GM18505 (cell line): ENCODE measurements around the gene IL36B.

Source experiments
- ATAC-seq: cut with Tn5 transposase; IDR thresholded peaks from one replicate; pipeline ENCODE4 v1.9.1; 2021; ENCODE audit not compliant: unreplicated experiment
- POLR2A ChIP-seq: IDR thresholded peaks from 4 replicates; pipeline ENCODE4 v1.6.1; 2011; ENCODE audit warnings: borderline replicate concordance; ENCODE audit not compliant: insufficient read depth, insufficient read length; ENCODE audit errors: extremely low read depth

Gene IL36B

GRCh38 chr2:113056521-113056920, 3.9 kb upstream of the IL36B start:
- no peak for TF ChIP-seq POLR2A

DNA sequence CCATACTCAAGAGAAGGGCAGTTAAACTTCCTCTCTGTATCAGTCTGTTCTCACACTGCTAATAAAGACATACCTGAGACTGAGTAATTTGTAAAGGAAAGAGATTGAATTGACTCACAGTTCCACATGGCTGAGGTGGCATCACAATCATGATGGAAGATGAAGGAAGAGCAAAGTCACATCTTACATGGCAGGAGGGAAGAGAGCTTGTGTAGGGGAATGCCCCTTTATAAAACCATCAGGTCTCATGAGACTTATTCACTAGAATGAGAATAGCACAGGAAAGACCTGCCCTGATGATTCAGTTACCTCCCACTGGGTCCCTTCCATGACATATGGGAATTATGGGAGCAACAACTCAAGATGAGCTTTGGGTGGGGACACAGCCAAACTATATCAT, 1.4 kb upstream of the IL36B start:
- ATAC-seq: no peak
- TF ChIP-seq POLR2A: no peak

More at GRCh38 chr2:113056521-113056920, 3.9 kb upstream of the IL36B start:
- ATAC-seq: no peak

- no peak for ATAC-seq
- no peak for TF ChIP-seq POLR2A
Observed at GRCh38 chr2:113053666-113054065, 999 bp upstream of the IL36B start.

DNA sequence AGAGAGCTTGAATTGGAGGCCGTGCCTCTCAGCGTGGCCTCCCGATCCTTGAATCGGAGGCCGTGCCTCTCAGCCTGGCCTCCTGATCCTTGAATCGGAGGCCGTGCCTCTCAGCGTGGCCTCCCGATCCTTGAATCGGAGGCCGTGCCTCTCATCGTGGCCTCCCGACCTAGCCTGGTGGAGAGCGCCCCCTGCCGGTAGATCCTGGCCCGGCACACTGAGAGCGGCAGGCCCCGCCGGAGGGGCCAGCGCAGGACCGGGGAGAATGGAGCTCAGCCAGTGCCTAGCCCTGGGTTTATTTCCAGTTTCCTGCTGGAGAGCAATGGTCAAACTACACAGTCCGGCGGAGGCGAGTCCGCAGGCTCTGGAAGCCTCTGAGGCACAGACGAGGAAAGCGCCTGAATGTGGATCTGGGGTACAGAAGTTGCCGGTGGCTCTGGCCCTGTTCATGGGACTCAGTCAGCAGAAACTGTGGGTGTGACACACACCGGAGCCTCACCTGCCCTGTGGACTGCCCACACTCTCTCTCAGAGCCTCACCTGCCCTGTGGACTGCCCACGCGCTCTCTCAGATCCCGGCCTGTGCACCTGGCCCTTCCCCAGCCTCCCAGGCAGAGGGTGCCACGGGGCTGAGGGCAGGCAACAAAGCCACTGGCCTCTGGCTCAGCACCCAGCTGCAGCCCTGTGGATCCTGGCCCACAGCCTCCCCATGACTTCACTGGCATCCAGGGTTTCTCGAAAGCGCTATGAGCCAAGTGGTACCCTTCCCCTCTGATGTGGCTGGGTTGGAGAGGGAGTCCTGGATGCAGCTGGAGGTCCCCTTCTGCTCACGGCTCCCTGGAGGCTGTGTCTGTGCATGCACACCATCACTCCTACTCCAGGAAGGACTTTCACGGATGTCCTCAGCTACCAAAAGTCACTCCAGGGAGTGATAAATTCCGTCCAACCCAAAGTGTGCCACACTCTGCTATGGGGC, 1.5 kb downstream of the IL36B start:
- no peak for ATAC-seq
- TF ChIP-seq POLR2A: no peak

DNA sequence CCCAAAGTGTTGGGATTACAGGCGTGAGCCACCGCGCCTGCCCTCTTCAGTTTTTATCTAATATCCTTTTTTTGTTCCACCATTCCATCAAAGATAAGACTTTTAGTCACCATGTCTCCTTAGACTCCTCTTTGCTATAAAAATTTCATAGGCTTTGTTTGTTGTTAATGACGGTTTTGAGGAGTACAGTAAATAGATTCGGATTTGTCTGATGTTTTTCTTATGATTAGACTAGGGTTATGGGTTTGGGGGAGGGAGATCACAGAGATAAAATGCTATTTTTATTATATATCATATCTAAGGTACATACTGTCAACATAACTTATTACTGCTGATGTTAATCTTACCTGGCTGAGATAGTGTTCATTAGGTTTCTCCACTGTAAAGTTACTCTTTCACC, 6.2 kb downstream of the IL36B start:
- TF ChIP-seq POLR2A: no peak
- ATAC-seq: no peak

DNA sequence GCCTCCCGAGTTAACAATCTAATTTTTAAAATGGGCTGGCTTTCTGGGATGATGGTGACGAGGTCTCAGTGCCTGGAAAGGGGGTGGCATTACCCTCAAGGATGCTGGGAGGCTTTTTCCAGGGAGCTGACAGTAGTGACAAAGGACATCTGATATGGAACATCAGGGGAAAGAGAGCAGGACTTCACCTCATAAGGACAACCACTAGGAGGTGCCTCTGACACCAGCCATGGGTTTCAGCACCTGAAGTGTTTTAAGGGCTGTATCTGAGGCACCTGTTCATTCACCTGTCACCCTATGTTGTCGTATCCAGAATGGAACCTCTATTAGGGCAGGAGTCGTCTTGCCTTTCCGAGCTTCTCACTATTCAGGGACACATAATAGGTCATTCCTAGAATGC, 10.8 kb downstream of the IL36B start:
- ATAC-seq: no peak

GRCh38 chr2:113039719-113040118, 12.9 kb downstream of the IL36B start:
- TF ChIP-seq POLR2A: no peak

More for the DNA sequence above, 10.8 kb downstream of the IL36B start:
- no peak for TF ChIP-seq POLR2A

DNA sequence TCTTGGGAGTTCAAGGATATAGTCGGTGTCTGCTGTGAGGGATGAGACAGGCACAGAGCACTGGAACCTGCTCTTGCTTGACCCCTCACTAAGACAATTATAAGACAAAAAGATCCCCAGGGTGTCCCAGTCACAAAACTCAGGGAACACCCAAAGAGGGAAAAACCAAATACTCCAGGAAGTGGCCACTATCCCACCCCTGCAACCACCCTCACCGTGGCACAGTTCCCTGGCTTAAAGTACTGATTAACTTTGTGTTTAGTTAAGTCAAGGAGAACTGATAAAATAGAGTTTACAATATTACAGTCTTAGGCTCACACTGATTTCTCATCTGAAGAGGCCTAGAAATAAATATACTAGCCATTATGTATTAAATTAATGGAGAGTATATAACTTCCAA, 13.5 kb downstream of the IL36B start:
- no peak for TF ChIP-seq POLR2A
- no peak for ATAC-seq

More at GRCh38 chr2:113039719-113040118, 12.9 kb downstream of the IL36B start:
- no peak for ATAC-seq

DNA sequence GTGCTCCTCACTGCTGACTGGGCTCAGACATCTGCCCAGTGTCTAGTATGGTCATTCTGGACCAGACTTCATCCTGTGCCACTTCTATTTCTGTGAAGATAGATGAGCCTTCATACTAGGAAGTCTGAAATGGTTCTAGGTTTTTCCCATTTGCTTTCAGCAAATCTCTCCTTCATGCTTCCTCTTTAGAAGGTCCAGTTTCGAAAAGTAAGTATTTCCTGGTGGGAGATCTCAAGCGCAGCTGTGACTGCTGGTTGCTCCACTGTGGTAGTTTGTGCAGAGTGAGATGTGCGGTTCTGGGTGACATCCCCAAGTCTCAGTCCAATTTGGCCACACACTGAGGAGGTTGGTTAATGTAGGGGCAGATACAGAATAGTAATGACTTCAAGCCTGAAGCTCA, 14.4 kb downstream of the IL36B start:
- no peak for TF ChIP-seq POLR2A
- no peak for ATAC-seq

DNA sequence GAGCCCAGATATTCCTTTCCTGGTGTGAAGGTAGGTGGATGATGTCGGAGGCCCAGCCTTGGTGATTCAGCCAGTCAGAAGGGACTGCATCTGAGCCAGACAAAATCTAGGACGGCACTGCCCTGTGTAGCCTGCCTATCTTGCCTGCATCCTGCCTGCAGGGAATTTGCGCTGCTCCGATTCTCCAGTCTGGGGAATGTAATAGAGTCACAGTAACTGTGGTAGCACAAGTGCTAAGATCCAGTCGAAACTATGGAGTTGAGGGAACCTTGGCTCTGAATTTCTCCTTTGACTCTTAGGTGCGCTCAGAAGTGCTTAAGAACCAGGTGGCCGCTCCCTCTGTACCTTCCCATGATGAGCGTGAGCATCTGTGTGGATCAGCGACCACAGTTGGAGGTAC, 15.9 kb downstream of the IL36B start:
- TF ChIP-seq POLR2A: no peak
- no peak for ATAC-seq

GRCh38 chr2:113034016-113034415, 18.7 kb downstream of the IL36B start:
- TF ChIP-seq POLR2A: no peak
- no peak for ATAC-seq

DNA sequence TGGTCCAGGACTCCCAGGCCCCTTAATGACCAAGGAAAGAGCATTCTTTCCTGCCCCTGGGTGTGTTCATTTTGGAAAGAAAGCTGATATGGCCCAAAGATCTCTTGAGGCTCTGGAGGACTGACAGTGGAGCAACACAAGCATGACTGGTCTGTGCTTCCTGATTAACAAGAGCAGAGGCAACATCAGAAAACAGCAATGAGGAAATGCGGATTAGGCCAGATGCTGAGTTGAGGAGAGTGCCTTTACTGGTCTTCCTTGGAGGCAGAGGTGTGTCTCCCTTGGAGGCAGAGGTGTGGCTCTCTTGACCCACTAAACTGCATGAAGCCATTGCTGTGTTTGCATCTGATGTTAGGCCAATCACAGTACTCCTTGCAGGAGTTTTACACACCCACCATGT, 19.9 kb downstream of the IL36B start:
- no peak for TF ChIP-seq POLR2A

DNA sequence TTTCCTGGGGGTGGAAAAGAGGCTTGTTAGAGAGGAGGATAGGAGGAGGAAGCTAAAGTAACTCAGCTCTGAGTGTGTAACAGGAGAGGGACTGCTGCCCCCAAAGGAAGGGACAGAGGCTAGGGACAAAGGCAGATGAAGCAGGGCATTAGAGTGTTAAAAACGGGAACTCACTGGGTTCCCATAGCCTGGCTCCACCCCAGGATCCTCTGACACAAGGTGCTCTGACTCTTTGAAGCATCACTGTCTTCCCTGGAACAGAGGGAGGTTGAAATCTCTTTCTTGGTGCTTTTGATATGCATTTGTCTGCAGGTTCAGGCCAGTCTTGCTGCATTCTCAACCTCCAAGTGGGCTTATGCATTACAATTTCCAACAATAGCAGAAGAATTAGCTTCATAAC, 24.6 kb downstream of the IL36B start:
- TF ChIP-seq POLR2A: no peak
- no peak for ATAC-seq

More for the DNA sequence above, 19.9 kb downstream of the IL36B start:
- ATAC-seq: no peak

DNA sequence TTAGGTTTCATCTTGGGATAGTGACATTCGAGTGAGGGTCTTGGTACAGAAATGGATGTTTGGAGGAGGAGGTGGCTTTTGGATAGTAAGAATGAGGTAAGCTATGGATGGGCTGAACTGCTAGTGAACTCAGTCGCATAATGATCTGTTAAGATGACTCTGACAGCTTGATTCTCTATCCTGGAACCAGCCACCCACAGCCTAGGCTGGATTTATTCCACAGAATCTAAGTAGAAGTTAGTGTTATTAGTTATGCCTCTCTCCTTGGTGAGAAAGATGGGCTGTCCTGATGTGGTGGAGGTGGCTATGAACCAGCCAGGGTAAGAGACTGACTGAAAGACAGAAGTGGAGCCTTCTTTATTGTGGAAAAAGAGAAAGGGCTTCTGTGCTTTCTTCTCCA, 25.0 kb downstream of the IL36B start:
- TF ChIP-seq POLR2A: no peak
- ATAC-seq: no peak
